GM12878 (cell line): ENCODE results near the gene MGAT5. TPM values are rescaled to one million over a fixed set of nuclear protein-coding genes. Genes with fewer than 3 reads are reported as not detected.

Experiments used
- ATAC-seq: fragments of 200-7000 bp; cut with Tn5 transposase; 3 replicates; pipeline ENCODE4 v1.9.1; 2020; ENCODE audit warnings: mild to moderate bottlenecking, moderate library complexity
- BruUV-seq: library from RNA; stranded (reverse); fragments of 400-500 nt; replicated peaks from 2 replicates; lab custom pipeline; 2021; lab: Mats Ljungman, UMichigan
- CTCF ChIA-PET: fragments of 300-600 bp; sonication (Branson Sonifier 250); formaldehyde crosslinking; extraction: SDS; loops from one replicate; lab custom pipeline; 2021; ENCODE audit warnings: inconsistent platforms; lab: Yijun Ruan, JAX
- POLR2A ChIA-PET: fragments of 350-600 bp; formaldehyde crosslinking; extraction: SDS; loops from one replicate; lab custom pipeline; 2021; ENCODE audit warnings: inconsistent platforms; lab: Charles Lee
- RAD21 ChIA-PET: fragments of 300-600 bp; sonication (Branson Sonifier 250); formaldehyde crosslinking; loops from one replicate; lab custom pipeline; 2023; ENCODE audit warnings: antibody characterized with exemption; ENCODE audit not compliant: unreplicated experiment; lab: Charles Lee
- SMC1A ChIA-PET: fragments of 300-600 bp; sonication (Branson Sonifier 250); formaldehyde crosslinking; loops from one replicate; lab custom pipeline; 2023; ENCODE audit not compliant: unreplicated experiment, uncharacterized antibody; lab: Charles Lee
- DNase-seq: peaks from one replicate; pipeline ENCODE4 v3.0.0-alpha.2; 2011; ENCODE audit warnings: low read depth, low spot score
- FAIRE-seq: peaks from 3 replicates; lab custom pipeline; 2011; peaks lifted over from hg19 to GRCh38; lab: Jason Lieb, UNC
- H2AFZ ChIP-seq: 2 replicates; pipeline ENCODE4 v1.6.0; 2011; ENCODE audit warnings: low read depth, low read length, control low read depth; ENCODE audit not compliant: control insufficient read depth
- H3K27ac ChIP-seq: 2 replicates; pipeline ENCODE4 v1.5.1; 2011; ENCODE audit warnings: control low read depth; ENCODE audit not compliant: control insufficient read depth, insufficient read depth
- H3K27me3 ChIP-seq, 2 experiments: replicated peaks in 1 of 2; 2 replicates each; pipeline versions ENCODE4 v1.6.0 to v1.6.1; 2011; ENCODE audit warnings: low read length in 1 of 2; ENCODE audit not compliant: control insufficient read depth in 2 of 2, insufficient read depth in 2 of 2
- H3K36me3 ChIP-seq, 2 experiments: 2 replicates each; pipeline ENCODE4 v1.5.1; 2011; ENCODE audit warnings: low read length in 1 of 2; ENCODE audit not compliant: control insufficient read depth in 2 of 2, insufficient read depth in 2 of 2
- H3K4me1 ChIP-seq: 2 replicates; pipeline ENCODE4 v1.6.1; 2011; ENCODE audit warnings: mild to moderate bottlenecking, low read length, moderate library complexity, mixed read lengths; ENCODE audit not compliant: control insufficient read depth, insufficient read depth
- H3K4me2 ChIP-seq: 2 replicates; pipeline ENCODE4 v1.6.0; 2011; ENCODE audit warnings: control low read depth; ENCODE audit not compliant: control insufficient read depth, insufficient read depth
- H3K4me3 ChIP-seq: fragments of 200-600 bp; sonication (generic); 2 replicates; pipeline ENCODE4 v1.5.1; 2016
- H3K79me2 ChIP-seq: 2 replicates; pipeline ENCODE4 v1.6.0; 2011; ENCODE audit warnings: low read length; ENCODE audit not compliant: control insufficient read depth, insufficient read depth
- H3K9ac ChIP-seq: 2 replicates; pipeline ENCODE4 v1.8.0; 2011; ENCODE audit warnings: low read length, control low read depth, mixed read lengths; ENCODE audit not compliant: control insufficient read depth, insufficient read depth
- H3K9me3 ChIP-seq: replicated peaks from 3 replicates; pipeline ENCODE4 v1.5.1; 2011; ENCODE audit warnings: mild to moderate bottlenecking, low read length; ENCODE audit not compliant: control insufficient read depth, insufficient read depth
- H4K20me1 ChIP-seq: 2 replicates; pipeline ENCODE4 v1.6.0; 2011; ENCODE audit not compliant: control insufficient read depth, insufficient read depth
- ETV6 ChIP-seq, 2 experiments: fragments of 450-650 bp in 1 of 2; IDR thresholded peaks in 1 of 2; conservative IDR thresholded peaks in 1 of 2; 2 replicates each; pipeline ENCODE4 v1.6.1; 2014; ENCODE audit warnings: antibody characterized with exemption in 1 of 2, borderline replicate concordance in 1 of 2, low read depth in 1 of 2, mild to moderate bottlenecking in 1 of 2, moderate library complexity in 1 of 2
- WGBS: methylation state at CpG from one replicate; pipeline ENCODE4 v1.1.6; 2016; ENCODE audit warnings: low lambda C conversion rate; ENCODE audit not compliant: insufficient replicate concordance, insufficient coverage; ENCODE audit errors: missing lambda C conversion rate; 5-methylcytosine and 5-hydroxymethylcytosine counted together
- in situ Hi-C: fragments of 300-500 bp; cut with MboI; formaldehyde crosslinking; loops from 9 replicates; pipeline ENCODE4 v1.14.3; 2018; ENCODE audit warnings: mixed read lengths
- intact Hi-C: fragments of 100-400 bp; cut with micrococcal nuclease; formaldehyde crosslinking; loops from one replicate; pipeline ENCODE4 v1.14.2; 2022; ENCODE audit not compliant: unreplicated experiment
- polyA plus RNA-seq, 11 experiments: library from polyadenylated mRNA; depleted of rRNA in 4 of 11; unstranded in 6 of 11; stranded (reverse) in 5 of 11; fragments of >200 nt; fragmentation: Nextera tagmentation in 4 of 11; fragmentation: Illumina TruSeq in 1 of 11; extraction: Ambion mirVana in 4 of 11; extraction: Trizol in 1 of 11; gene quantifications; 1 replicate in 1 of 11; 2 replicates in 10 of 11; pipeline versions ENCODE4 v1.2.1 to v1.2.3, GENCODE V29; 2011 to 2016; ENCODE audit warnings: inconsistent platforms in 2 of 11, missing spikeins in 2 of 11, low read depth in 1 of 11
- total RNA-seq, 4 experiments: library from RNA; depleted of rRNA in 3 of 4; stranded (reverse); fragments of >200 nt in 3 of 4; fragmentation: Illumina TruSeq in 1 of 4; extraction: Trizol in 1 of 4; gene quantifications; 2 replicates each; pipeline versions ENCODE4 v1.2.1 to v1.2.3, GENCODE V29; 2013 to 2021
- TF ChIP-seq, protein P1 (sequence below): IDR thresholded peaks from 2 replicates; pipeline ENCODE4 v1.6.1; 2012; ENCODE audit warnings: mild to moderate bottlenecking, low read depth, low read length

The MGAT5 gene
- total and polyA plus RNA-seq, 10 of the 15 experiments (the other 5 are each of a cell fraction or from before 2014, with no cell fraction given), result 4.9 to 104 (median 36.2) TPM

DNA sequence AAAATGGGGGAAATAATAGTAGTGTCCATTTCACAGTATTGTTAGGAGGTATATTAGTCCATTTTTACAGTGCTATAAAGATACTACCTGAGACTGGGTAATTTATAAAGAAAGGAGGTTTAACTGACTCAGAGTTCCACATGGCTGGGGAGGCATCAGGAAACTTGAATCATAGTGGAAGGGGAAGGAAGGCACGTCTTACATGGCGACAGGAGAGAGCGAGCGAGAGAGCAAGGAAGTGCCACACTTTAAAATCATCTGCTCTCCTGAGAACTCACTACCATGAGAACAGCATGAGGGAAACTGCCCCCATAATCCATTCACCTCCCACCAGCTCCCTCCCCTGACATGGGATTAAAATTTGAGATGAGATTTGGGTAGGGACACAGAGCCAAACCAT is 23.4 kb downstream of the MGAT5 start:
- ChIA-PET CTCF (interaction anchor here (1.1 to 4.2 kb wide), 4 partner anchors 27 to 135 kb away, joined by 3 to 14 read pairs (median 8); no protein-coding TSS in a partner anchor), RAD21 (interaction anchor here (0.8 to 2.4 kb wide), 2 partner anchors 32 to 134 kb away, joined by 3 to 13 read pairs; no protein-coding TSS in a partner anchor)

More for the DNA sequence above, 23.4 kb downstream of the MGAT5 start:
- ATAC-seq (no peak), DNase-seq (no peak), FAIRE-seq (no peak)
- H3K4me2 ChIP-seq, result no peak overlapping the region
- no peaks in the 10 kb centered on the region for H3K27me3 ChIP-seq
- H4K20me1 ChIP-seq, result no peaks in the 10 kb centered on the region
- no peak overlapping the region for H3K27ac ChIP-seq
- intact Hi-C loops, result no loop called here
- SMC1A ChIA-PET, result interaction anchor here (1.1 to 2.8 kb wide), 4 partner anchors 10 to 134 kb away, joined by 3 to 13 read pairs (median 6); no protein-coding TSS in a partner anchor
- WGBS, result 97% methylated on average over 4 of the region's 4 CpGs
- TF ChIP-seq ETV6 (conservative IDR thresholded peaks at IDR 0.05 in 1 of 2, IDR thresholded peaks at IDR 0.05 in 1 of 2; ENCODE audit: borderline replicate concordance in 1 of 2, low read depth in 1 of 2), result peak in 1 of 2 experiments; percentile 79; a peak in 1 of 4 replicates
- TF ChIP-seq, protein P1, sequence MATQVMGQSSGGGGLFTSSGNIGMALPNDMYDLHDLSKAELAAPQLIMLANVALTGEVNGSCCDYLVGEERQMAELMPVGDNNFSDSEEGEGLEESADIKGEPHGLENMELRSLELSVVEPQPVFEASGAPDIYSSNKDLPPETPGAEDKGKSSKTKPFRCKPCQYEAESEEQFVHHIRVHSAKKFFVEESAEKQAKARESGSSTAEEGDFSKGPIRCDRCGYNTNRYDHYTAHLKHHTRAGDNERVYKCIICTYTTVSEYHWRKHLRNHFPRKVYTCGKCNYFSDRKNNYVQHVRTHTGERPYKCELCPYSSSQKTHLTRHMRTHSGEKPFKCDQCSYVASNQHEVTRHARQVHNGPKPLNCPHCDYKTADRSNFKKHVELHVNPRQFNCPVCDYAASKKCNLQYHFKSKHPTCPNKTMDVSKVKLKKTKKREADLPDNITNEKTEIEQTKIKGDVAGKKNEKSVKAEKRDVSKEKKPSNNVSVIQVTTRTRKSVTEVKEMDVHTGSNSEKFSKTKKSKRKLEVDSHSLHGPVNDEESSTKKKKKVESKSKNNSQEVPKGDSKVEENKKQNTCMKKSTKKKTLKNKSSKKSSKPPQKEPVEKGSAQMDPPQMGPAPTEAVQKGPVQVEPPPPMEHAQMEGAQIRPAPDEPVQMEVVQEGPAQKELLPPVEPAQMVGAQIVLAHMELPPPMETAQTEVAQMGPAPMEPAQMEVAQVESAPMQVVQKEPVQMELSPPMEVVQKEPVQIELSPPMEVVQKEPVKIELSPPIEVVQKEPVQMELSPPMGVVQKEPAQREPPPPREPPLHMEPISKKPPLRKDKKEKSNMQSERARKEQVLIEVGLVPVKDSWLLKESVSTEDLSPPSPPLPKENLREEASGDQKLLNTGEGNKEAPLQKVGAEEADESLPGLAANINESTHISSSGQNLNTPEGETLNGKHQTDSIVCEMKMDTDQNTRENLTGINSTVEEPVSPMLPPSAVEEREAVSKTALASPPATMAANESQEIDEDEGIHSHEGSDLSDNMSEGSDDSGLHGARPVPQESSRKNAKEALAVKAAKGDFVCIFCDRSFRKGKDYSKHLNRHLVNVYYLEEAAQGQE, result no peak
- POLR2A ChIA-PET, result no interaction called here
- H3K79me2 ChIP-seq, result peaks cover 81% of the 10 kb centered on the region
- peaks cover 96% of the 10 kb centered on the region for H3K4me1 ChIP-seq
- peaks cover 4 to 25% of the 10 kb centered on the region in 2 experiments for H3K36me3 ChIP-seq
- H3K4me3 ChIP-seq, result no peak overlapping the region
- no TSS peak for BruUV-seq
- in situ Hi-C loops, result no loop called here
- H2AFZ ChIP-seq, result no peak overlapping the region
- no peak overlapping the region for H3K9ac ChIP-seq
- H3K9me3 ChIP-seq, result peaks cover 1% of the 10 kb centered on the region; the same call in 1 of the 3 replicates
